Heart right ventricle (tissue), 16 donors: ENCODE measurements around the gene MAP3K7CL. TPM values are rescaled to one million over a fixed set of nuclear protein-coding genes. Genes with fewer than 3 reads are reported as not detected.

Experiments
- ATAC-seq, 8 donors: fragments of 200-7000 bp; cut with Tn5 transposase; one replicate each; pipeline ENCODE4 v1.9.1; 2020; ENCODE audit warnings: mild to moderate bottlenecking in 8 of 8, moderate library complexity in 8 of 8, moderate number of reproducible peaks in 1 of 8
- DNase-seq, 2 donors: peaks; one replicate each; pipeline ENCODE4 v3.0.0-alpha.2; 2020
- H3K27ac ChIP-seq, 10 donors: fragments of 200-600 bp; sonication (generic) in 2 of 10; one replicate each; pipeline versions ENCODE4 v1.5.0 to v1.8.0; 2020 to 2022; ENCODE audit warnings: mild to moderate bottlenecking in 3 of 10
- H3K27me3 ChIP-seq, 7 donors: fragments of 200-600 bp; one replicate each; pipeline ENCODE4 v1.8.0; 2021 to 2022; ENCODE audit warnings: mild to moderate bottlenecking in 2 of 7
- H3K36me3 ChIP-seq, 9 donors: fragments of 200-600 bp; sonication (generic) in 1 of 9; one replicate each; pipeline versions ENCODE4 v1.5.0 to v1.8.0; 2020 to 2022; ENCODE audit warnings: mild to moderate bottlenecking in 2 of 9
- H3K4me1 ChIP-seq, 9 donors: fragments of 200-600 bp; sonication (generic) in 1 of 9; one replicate each; pipeline versions ENCODE4 v1.5.0 to v1.8.0; 2020 to 2022; ENCODE audit warnings: mild to moderate bottlenecking in 4 of 9
- H3K4me3 ChIP-seq, 10 donors: fragments of 200-600 bp; sonication (generic) in 2 of 10; one replicate each; pipeline versions ENCODE4 v1.5.0 to v1.8.0; 2020 to 2022; ENCODE audit warnings: mild to moderate bottlenecking in 7 of 10, moderate library complexity in 2 of 10
- H3K9me3 ChIP-seq, 11 donors: fragments of 200-600 bp in 10 of 11; sonication (generic) in 2 of 11; one replicate each; pipeline versions ENCODE4 v1.5.0 to v1.8.0; 2013 to 2022; ENCODE audit warnings: mild to moderate bottlenecking in 2 of 11, control low read depth in 1 of 11, moderate library complexity in 1 of 11
- CTCF ChIP-seq, 9 donors: fragments of 200-600 bp; sonication (generic) in 2 of 9; IDR thresholded peaks; one replicate each; pipeline versions ENCODE4 v1.5.0 to v1.8.0; 2021 to 2022; ENCODE audit warnings: antibody characterized with exemption in 9 of 9, mild to moderate bottlenecking in 5 of 9, moderate library complexity in 1 of 9
- WGBS, 2 donors: extraction: QIAGEN DNeasy Blood & Tissue Kit; methylation state at CpG; one replicate each; pipeline ENCODE4 v1.1.7; 2013; ENCODE audit warnings: inconsistent platforms in 1 of 2; 5-methylcytosine and 5-hydroxymethylcytosine counted together
- intact Hi-C, 10 donors: fragments of 100-400 bp; cut with DNase I; formaldehyde crosslinking; loops; one replicate each; pipeline versions ENCODE4 v1.11.1 to v1.14.2; 2022
- polyA plus RNA-seq, 2 donors: library from polyadenylated mRNA; stranded (reverse); fragments of 200-250 nt; gene quantifications; one replicate each; pipeline ENCODE4 v1.2.3, GENCODE V29; 2013
- total RNA-seq, 10 donors: library from RNA; stranded (reverse); fragmentation: NEBNext Ultra II Directional in 3 of 10; extraction: Animal tissue kit (Norgen Biotek cat#: 25700) in 3 of 10; gene quantifications; one replicate each; pipeline versions ENCODE4 v1.2.1 to v1.2.4, GENCODE V29; 2021 to 2023
- donor health status: Arrhythmogenic right ventricular cardiomyopathy.
- donor health status: ischemic (EF 13 %, LVEDD 7.1; RV severe dilation, severe dysfunction).
- donor health status: healthy with polysubstance abuse.
- donor health status: DM: no; HTN: yes; CAD: no.
- donor health status: DM: no; HTN: no; CAD: no.
- donor health status: ischemic (EF 25% LVEDD 6.9; RV normal size, moderate dysfunction).
- donor health status: ischemic (EF 25% LVEDD 5.7; RV mildly dilated, moderate dysfunction).
- donor health status: healthy.
- donor health status: DM: yes; HTN: yes; CAD: no.
- donor health status: Ischemic cardiomyopathy.
- donor health status: ischemic (EF 35%, LVEDD 5.7; RV mildly dilated, moderate dysfunction).
- donor health status: nonischemic (EF 11% LVEDD 7.7; RV severe dilation, severe dysfunction).
- donor health status: DM: yes; HTN: yes; CAD: no.
- donor health status: PGD.
- donor health status: ischemic (EF 29% LVEDD 5.4; RV normal size, mild dysfunction).
- donor health status: nonischemic (EF 23%, LVEDD 6.1; RV moderate dilation, normal function).

The MAP3K7CL gene
- total and polyA plus RNA-seq, 12 donors, result 0.64 to 62.1 (median 3.6) TPM

- peak overlapping the region in 2 of 10 donors; percentile 19 to 31 for H3K27ac ChIP-seq
- WGBS, 2 donors, result 80 to 82% methylated on average over 8 of the region's 8 CpGs
- intact Hi-C loops, result loop anchor here in 3 of 10 donors (5.0 to 10.0 kb wide), 5 partner anchors 62 to 762 kb away; partner anchors contain the start of gene BACH1 (in 1 of the 3)
These were observed 45.2 kb upstream of the MAP3K7CL start for GRCh38 chr21:29085106-29085752.

GRCh38 chr21:29091033-29091432, 39.4 kb upstream of the MAP3K7CL start:
- no peak overlapping the region for H3K4me3 ChIP-seq
- WGBS, 2 donors, result 63 to 65% methylated on average over 1 of the region's 1 CpG
- TF ChIP-seq CTCF (IDR thresholded peaks at IDR 0.05), result no peak
- no peaks in the 10 kb centered on the region for H3K27me3 ChIP-seq
- DNase-seq (no peak), ATAC-seq (no peak)
- peaks cover 0 to 5% (median 0%) of the 10 kb centered on the region in 11 donors for H3K9me3 ChIP-seq
- H3K36me3 ChIP-seq, result peaks cover 0 to 3% (median 0%) of the 10 kb centered on the region in 9 donors
- peak overlapping the region in 1 of 10 donors; percentile 15 for H3K27ac ChIP-seq
- H3K4me1 ChIP-seq, result peaks cover 0 to 28% (median 4%) of the 10 kb centered on the region in 9 donors
- intact Hi-C loops, result loop anchor here in 9 of 10 donors (2.0 to 10.0 kb wide), 10 partner anchors 36 to 761 kb away; no protein-coding TSS in a partner anchor

More at GRCh38 chr21:29085106-29085752, 45.2 kb upstream of the MAP3K7CL start:
- TF ChIP-seq CTCF (IDR thresholded peaks at IDR 0.05), result no peak
- DNase-seq (no peak), ATAC-seq (no peak)
- H3K9me3 ChIP-seq, result no peaks in the 10 kb centered on the region
- no peaks in the 10 kb centered on the region for H3K27me3 ChIP-seq
- no peaks in the 10 kb centered on the region for H3K36me3 ChIP-seq
- peaks cover 0 to 34% (median 24%) of the 10 kb centered on the region in 9 donors for H3K4me1 ChIP-seq
- no peak overlapping the region for H3K4me3 ChIP-seq

GRCh38 chr21:29092102-29092959, 38.1 kb upstream of the MAP3K7CL start:
- peaks cover 0 to 5% (median 0%) of the 10 kb centered on the region in 11 donors for H3K9me3 ChIP-seq
- no peaks in the 10 kb centered on the region for H3K27me3 ChIP-seq
- TF ChIP-seq CTCF (IDR thresholded peaks at IDR 0.05), result no peak
- peaks cover 0 to 3% (median 0%) of the 10 kb centered on the region in 9 donors for H3K36me3 ChIP-seq
- intact Hi-C loops, result loop anchor here in 8 of 10 donors (5.0 to 10.0 kb wide), 9 partner anchors 35 to 760 kb away; no protein-coding TSS in a partner anchor
- H3K4me3 ChIP-seq, result no peak overlapping the region
- 56 to 67% methylated on average over 9 of the region's 9 CpGs for WGBS, 2 donors
- peak in 6 of 8 donors; percentile 19 to 59 (median 28) for ATAC-seq
- peak overlapping the region in 3 of 10 donors; percentile 10 to 39 (median 29) for H3K27ac ChIP-seq
- H3K4me1 ChIP-seq, result peaks cover 0 to 40% (median 0%) of the 10 kb centered on the region in 9 donors
- no peak for DNase-seq
